Germinal center (tissue), 1 donor: ENCODE measurements around the gene NKX6-1.

ENCODE experiments used
- DNase-seq: peaks from one replicate; pipeline ENCODE4 v3.0.0; 2012; ENCODE audit warnings: mixed read lengths, low spot score

NKX6-1 gene

GRCh38 chr4:84498203-84498934 is 723 bp downstream of the NKX6-1 start:
- DNase-seq: peak; percentile 25

GRCh38 chr4:84497504-84498202 is 1.4 kb downstream of the NKX6-1 start:
- no peak for DNase-seq

- DNase-seq: no peak
Observed at GRCh38 chr4:84496706-84497503, 2.2 kb downstream of the NKX6-1 start.

GRCh38 chr4:84496331-84496705 is 2.8 kb downstream of the NKX6-1 start:
- DNase-seq: no peak

- DNase-seq: no peak
Observed at GRCh38 chr4:84495794-84496261, 3.3 kb downstream of the NKX6-1 start.

GRCh38 chr4:84495118-84495793 is 3.8 kb downstream of the NKX6-1 start:
- no peak for DNase-seq

- no peak for DNase-seq
Observed at GRCh38 chr4:84494531-84494930, 4.6 kb downstream of the NKX6-1 start.

- no peak for DNase-seq
Observed at GRCh38 chr4:84494076-84494475, 5.0 kb downstream of the NKX6-1 start.

- DNase-seq: no peak
Observed at GRCh38 chr4:84493092-84493850, 5.8 kb downstream of the NKX6-1 start.

- DNase-seq: no peak
Observed at GRCh38 chr4:84492737-84493091, 6.4 kb downstream of the NKX6-1 start.

- no peak for DNase-seq
Observed at GRCh38 chr4:84492290-84492689, 6.8 kb downstream of the NKX6-1 start.

GRCh38 chr4:84491481-84491880 is 7.6 kb downstream of the NKX6-1 start:
- no peak for DNase-seq

GRCh38 chr4:84490663-84491062 is 8.4 kb downstream of the NKX6-1 start:
- DNase-seq: no peak

GRCh38 chr4:84484236-84484635 is 14.9 kb downstream of the NKX6-1 start:
- no peak for DNase-seq

GRCh38 chr4:84483688-84484087 is 15.4 kb downstream of the NKX6-1 start:
- no peak for DNase-seq

- no peak for DNase-seq
Observed at GRCh38 chr4:84482564-84483563, 16.2 kb downstream of the NKX6-1 start.

- no peak for DNase-seq
Observed at GRCh38 chr4:84481860-84482245, 17.2 kb downstream of the NKX6-1 start.

GRCh38 chr4:84481077-84481859 is 17.8 kb downstream of the NKX6-1 start:
- no peak for DNase-seq

GRCh38 chr4:84480082-84480481 is 19.0 kb downstream of the NKX6-1 start:
- no peak for DNase-seq
